Measurements from ENCODE around the gene CHCHD5. TPM values are rescaled to one million over a fixed set of nuclear protein-coding genes. Genes with fewer than 3 reads are reported as not detected.
"Not testable (repeated sequence)": the region's sequence is repeated elsewhere in the genome, so short reads cannot be mapped to it uniquely, and the experiment has no call there.

The CHCHD5 gene
- total RNA-seq, 2 experiments from 2014 or later: 34.8 to 37.5 TPM

DNA sequence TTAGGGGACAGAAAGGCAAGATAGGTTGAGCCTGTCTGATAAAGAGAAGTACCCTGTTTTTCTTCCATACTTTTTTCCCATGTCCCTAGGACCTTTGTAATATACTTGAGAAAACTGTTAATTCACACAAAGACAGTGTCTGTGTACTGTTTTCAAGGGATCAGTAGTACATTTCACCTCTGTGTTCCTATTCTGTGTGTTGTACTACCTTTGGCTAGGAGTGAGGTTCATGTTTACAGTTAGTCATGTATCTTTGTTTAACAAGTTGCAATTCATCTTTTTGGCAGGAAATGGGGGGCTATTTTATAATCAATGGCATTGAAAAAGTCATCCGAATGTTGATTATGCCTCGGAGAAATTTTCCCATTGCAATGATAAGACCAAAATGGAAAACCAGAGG, 35.4 kb upstream of the CHCHD5 start:
- POLR2A ChIA-PET: no interaction called here
- no peak for ATAC-seq
- TF ChIP-seq CTCF (IDR thresholded peaks at IDR 0.05): no peak

GRCh38 chr2:112566104-112566503, 18.3 kb upstream of the CHCHD5 start:
- intact Hi-C loops (cut with micrococcal nuclease): no loop called here
- H3K27ac Mint-ChIP-seq: no peak overlapping the region
- no peak for TF ChIP-seq CTCF (IDR thresholded peaks at IDR 0.05)
- POLR2A ChIA-PET: interaction anchor here (1.5 kb wide), 1 partner anchor 15 kb away, joined by 4 read pairs; no protein-coding TSS in a partner anchor
- ATAC-seq (no peak), DNase-seq (no peak)
- no peak overlapping the region for H3K4me3 Mint-ChIP-seq
- H3K4me1 Mint-ChIP-seq (ENCODE audit: low read depth): no peaks in the 10 kb centered on the region
- peaks cover 69% of the 10 kb centered on the region for H3K36me3 Mint-ChIP-seq (ENCODE audit: low read depth)
- H3K9me3 Mint-ChIP-seq: no peaks in the 10 kb centered on the region
- CTCF ChIA-PET: interaction anchor here (1.1 to 1.6 kb wide), 2 partner anchors 23 to 124 kb away, joined by 3 to 5 read pairs; no protein-coding TSS in a partner anchor
- H3K27me3 Mint-ChIP-seq: no peaks in the 10 kb centered on the region

More for the DNA sequence above, 35.4 kb upstream of the CHCHD5 start:
- peaks cover 60% of the 10 kb centered on the region for H3K36me3 Mint-ChIP-seq (ENCODE audit: low read depth)
- intact Hi-C loops (cut with micrococcal nuclease): loop anchor here (10.0 kb wide), 1 partner anchor 64 kb away; the partner anchor contains the start of gene TTL
- no peak overlapping the region for H3K27ac Mint-ChIP-seq
- no peak for DNase-seq
- H3K9me3 Mint-ChIP-seq: no peaks in the 10 kb centered on the region
- no peak overlapping the region for H3K4me3 Mint-ChIP-seq
- H3K4me1 Mint-ChIP-seq (ENCODE audit: low read depth): peaks cover 16% of the 10 kb centered on the region
- no peaks in the 10 kb centered on the region for H3K27me3 Mint-ChIP-seq
- CTCF ChIA-PET: no interaction called here

- H3K9me3 Mint-ChIP-seq; H3K27me3 Mint-ChIP-seq; DNase-seq; intact Hi-C loops (cut with micrococcal nuclease); ATAC-seq; H3K27ac Mint-ChIP-seq; H3K4me1 Mint-ChIP-seq (ENCODE audit: low read depth); H3K4me3 Mint-ChIP-seq: not testable (repeated sequence)
- ChIA-PET CTCF (interaction anchor here (1.1 to 1.6 kb wide), 2 partner anchors 23 to 124 kb away, joined by 3 to 5 read pairs; no protein-coding TSS in a partner anchor), POLR2A (interaction anchor here (1.5 kb wide), 1 partner anchor 15 kb away, joined by 4 read pairs; no protein-coding TSS in a partner anchor)
- peaks cover 69% of the 10 kb centered on the region for H3K36me3 Mint-ChIP-seq (ENCODE audit: low read depth)
Observed at GRCh38 chr2:112566508-112566907, 17.9 kb upstream of the CHCHD5 start.

- Mint-ChIP-seq H3K27ac (no peak overlapping the region), H3K4me3 (no peak overlapping the region), H3K9me3 (no peaks in the 10 kb centered on the region), H3K36me3 (ENCODE audit: low read depth) (peaks cover 78% of the 10 kb centered on the region), H3K4me1 (ENCODE audit: low read depth) (no peaks in the 10 kb centered on the region), H3K27me3 (no peaks in the 10 kb centered on the region)
- intact Hi-C loops (cut with micrococcal nuclease): no loop called here
- ATAC-seq: no peak
- ChIA-PET POLR2A (interaction anchor here (1.8 kb wide), 1 partner anchor 12 kb away, joined by 6 read pairs; no protein-coding TSS in a partner anchor), CTCF (no interaction called here)
- TF ChIP-seq CTCF (IDR thresholded peaks at IDR 0.05): no peak
- DNase-seq: no peak
Observed at GRCh38 chr2:112572005-112572404, 12.4 kb upstream of the CHCHD5 start.

DNA sequence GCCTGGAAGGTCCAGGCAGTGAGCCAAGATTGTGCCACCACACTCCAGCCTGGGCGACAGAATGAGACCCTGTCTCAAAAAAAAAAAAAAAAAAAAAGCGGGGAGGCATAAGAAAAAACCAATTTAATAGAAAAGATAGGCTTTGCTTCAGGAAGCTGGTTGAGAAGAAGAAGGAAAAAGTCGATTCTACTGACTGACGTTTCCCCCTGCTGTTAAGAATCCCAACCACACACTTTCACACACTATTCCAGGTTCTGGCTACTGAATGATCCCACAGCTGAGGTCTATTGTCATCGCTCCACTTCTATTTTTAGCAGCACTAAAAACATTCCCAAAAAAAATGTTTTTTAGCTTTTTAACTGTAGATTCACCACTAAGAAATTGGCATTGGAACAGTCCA, 6.7 kb upstream of the CHCHD5 start:
- CTCF ChIA-PET: no interaction called here
- intact Hi-C loops (cut with micrococcal nuclease): no loop called here
- ATAC-seq (no peak), DNase-seq (no peak)
- Mint-ChIP-seq H3K9me3 (no peaks in the 10 kb centered on the region), H3K27ac (no peak overlapping the region), H3K27me3 (no peaks in the 10 kb centered on the region), H3K36me3 (ENCODE audit: low read depth) (peaks cover 38% of the 10 kb centered on the region), H3K4me1 (ENCODE audit: low read depth) (peaks cover 10% of the 10 kb centered on the region), H3K4me3 (no peak overlapping the region)
- POLR2A ChIA-PET: interaction anchor here (0.6 to 0.9 kb wide), 3 partner anchors 14 to 440 kb away, joined by 3 to 4 read pairs (median 3); no protein-coding TSS in a partner anchor
- no peak for TF ChIP-seq CTCF (IDR thresholded peaks at IDR 0.05)
